A673 (cell line): ENCODE measurements around the gene CHDH.

Experiments
- EZH2 ChIP-seq: fragments of 200-600 bp; sonication (generic); IDR thresholded peaks from 2 replicates; pipeline ENCODE4 v1.6.1; 2017; ENCODE audit warnings: borderline replicate concordance, low read depth, mild to moderate bottlenecking, mixed read lengths, antibody characterized with exemption, low read length; ENCODE audit not compliant: poor library complexity, severe bottlenecking
- TF ChIP-seq, protein P1 (sequence below): fragments of 300-800, 200-600 bp; sonication (generic); conservative IDR thresholded peaks from 2 replicates; pipeline ENCODE4 v1.5.1; 2017; ENCODE audit warnings: low read depth, mild to moderate bottlenecking, antibody characterized with exemption, low read length, moderate library complexity, mixed read lengths

DNA sequence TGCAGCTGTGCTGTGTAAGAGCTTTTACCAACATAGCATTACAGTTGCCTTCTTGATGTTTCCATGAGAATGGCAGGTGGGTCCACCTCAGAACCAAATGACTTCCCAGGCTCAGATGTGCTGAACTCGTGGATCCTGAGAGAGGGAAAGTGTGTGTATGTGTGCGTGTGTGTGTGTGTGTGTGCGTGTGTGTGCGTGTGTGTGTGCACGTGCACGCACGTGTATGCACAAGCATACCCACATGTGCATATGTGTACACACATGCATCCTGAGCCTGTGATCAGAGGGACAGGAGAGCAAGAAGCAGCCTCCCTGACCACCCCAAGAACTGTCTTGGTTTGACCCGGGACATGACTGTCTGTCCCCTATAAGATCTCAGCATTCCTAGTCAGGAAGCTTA, 48.1 kb downstream of the CHDH start:
- TF ChIP-seq, protein P1, sequence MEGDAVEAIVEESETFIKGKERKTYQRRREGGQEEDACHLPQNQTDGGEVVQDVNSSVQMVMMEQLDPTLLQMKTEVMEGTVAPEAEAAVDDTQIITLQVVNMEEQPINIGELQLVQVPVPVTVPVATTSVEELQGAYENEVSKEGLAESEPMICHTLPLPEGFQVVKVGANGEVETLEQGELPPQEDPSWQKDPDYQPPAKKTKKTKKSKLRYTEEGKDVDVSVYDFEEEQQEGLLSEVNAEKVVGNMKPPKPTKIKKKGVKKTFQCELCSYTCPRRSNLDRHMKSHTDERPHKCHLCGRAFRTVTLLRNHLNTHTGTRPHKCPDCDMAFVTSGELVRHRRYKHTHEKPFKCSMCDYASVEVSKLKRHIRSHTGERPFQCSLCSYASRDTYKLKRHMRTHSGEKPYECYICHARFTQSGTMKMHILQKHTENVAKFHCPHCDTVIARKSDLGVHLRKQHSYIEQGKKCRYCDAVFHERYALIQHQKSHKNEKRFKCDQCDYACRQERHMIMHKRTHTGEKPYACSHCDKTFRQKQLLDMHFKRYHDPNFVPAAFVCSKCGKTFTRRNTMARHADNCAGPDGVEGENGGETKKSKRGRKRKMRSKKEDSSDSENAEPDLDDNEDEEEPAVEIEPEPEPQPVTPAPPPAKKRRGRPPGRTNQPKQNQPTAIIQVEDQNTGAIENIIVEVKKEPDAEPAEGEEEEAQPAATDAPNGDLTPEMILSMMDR: no peak
- no peak for TF ChIP-seq EZH2
